OCI-LY7 (cell line): ENCODE data around the gene PYCARD. TPM values are rescaled to one million over a fixed set of nuclear protein-coding genes. Genes with fewer than 3 reads are reported as not detected.

Experiments used
- BruUV-seq: library from RNA; stranded (reverse); fragments of 400-500 nt; replicated peaks from 2 replicates; lab custom pipeline; 2021; lab: Mats Ljungman, UMichigan
- CTCF ChIA-PET: fragments of 300-600 bp; sonication (Branson Sonifier 250); formaldehyde crosslinking; loops from one replicate; lab custom pipeline; 2022; ENCODE audit warnings: antibody characterized with exemption; ENCODE audit not compliant: unreplicated experiment; lab: Charles Lee
- POLR2A ChIA-PET: fragments of 300-600 bp; sonication (Branson Sonifier 250); formaldehyde crosslinking; loops from one replicate; lab custom pipeline; 2022; ENCODE audit warnings: antibody characterized with exemption; lab: Charles Lee
- DNase-seq: peaks from one replicate; pipeline ENCODE4 v3.0.0-alpha.2; 2015; ENCODE audit warnings: low spot score
- H2AFZ ChIP-seq: fragments of 200-600 bp; sonication (generic), shearing (Covaris generic); 2 replicates; pipeline ENCODE4 v1.6.1; 2014; ENCODE audit warnings: mild to moderate bottlenecking, antibody characterized with exemption, low read length, moderate library complexity
- H3K27ac ChIP-seq: fragments of 200-600 bp; sonication (generic); 2 replicates; pipeline ENCODE4 v1.5.1; 2014; ENCODE audit warnings: mixed run types, low read depth, mild to moderate bottlenecking, moderate library complexity, low read length, inconsistent platforms; ENCODE audit not compliant: poor library complexity, severe bottlenecking
- H3K36me3 ChIP-seq: fragments of 200-600 bp; sonication (generic); 2 replicates; pipeline ENCODE4 v1.6.1; 2014; ENCODE audit warnings: mild to moderate bottlenecking, antibody characterized with exemption, low read length, moderate library complexity, mixed read lengths; ENCODE audit not compliant: insufficient read depth
- H3K4me1 ChIP-seq: fragments of 200-600 bp; sonication (generic); 2 replicates; pipeline ENCODE4 v1.5.1; 2014; ENCODE audit warnings: mild to moderate bottlenecking, low read length; ENCODE audit not compliant: insufficient read depth, poor library complexity, severe bottlenecking
- H3K4me2 ChIP-seq: fragments of 200-600 bp; sonication (generic); 2 replicates; pipeline ENCODE4 v1.6.1; 2014; ENCODE audit warnings: mild to moderate bottlenecking, low read length
- H3K4me3 ChIP-seq: fragments of 200-600 bp; sonication (generic); 2 replicates; pipeline ENCODE4 v1.5.1; 2014; ENCODE audit warnings: mild to moderate bottlenecking, low read depth, low read length; ENCODE audit not compliant: poor library complexity, severe bottlenecking
- H3K79me2 ChIP-seq: fragments of 200-600 bp; sonication (generic); 2 replicates; pipeline ENCODE4 v1.6.1; 2016; ENCODE audit warnings: low read depth, mild to moderate bottlenecking, low read length, moderate library complexity, mixed read lengths; ENCODE audit not compliant: insufficient read depth
- H3K9me2 ChIP-seq: fragments of 200-600 bp; sonication (generic); 2 replicates; pipeline ENCODE4 v1.6.1; 2016; ENCODE audit warnings: mild to moderate bottlenecking, low read length, mixed read lengths; ENCODE audit not compliant: insufficient read depth
- H3K9me3 ChIP-seq: fragments of 200-600 bp; sonication (generic); 2 replicates; pipeline ENCODE4 v1.6.1; 2014; ENCODE audit warnings: mild to moderate bottlenecking, mixed run types, low read length, mixed read lengths
- H4K20me1 ChIP-seq: fragments of 200-600 bp; sonication (generic); 2 replicates; pipeline ENCODE4 v1.6.1; 2014; ENCODE audit warnings: mild to moderate bottlenecking, antibody characterized with exemption, low read length, moderate library complexity, mixed read lengths; ENCODE audit not compliant: insufficient read depth
- EZH2phosphoT487 ChIP-seq: fragments of 200-600 bp; sonication (generic); IDR thresholded peaks from 2 replicates; pipeline ENCODE4 v1.6.1; 2018; ENCODE audit warnings: low read depth, borderline replicate concordance, mild to moderate bottlenecking, mixed run types, antibody characterized with exemption, low read length, moderate library complexity, mixed read lengths
- intact Hi-C: fragments of 100-400 bp; cut with micrococcal nuclease; formaldehyde crosslinking; loops from one replicate; pipeline ENCODE4 v1.10.0; 2022; ENCODE audit not compliant: unreplicated experiment
- total RNA-seq, 2 experiments: library from RNA; depleted of rRNA in 1 of 2; stranded (reverse); fragments of >200 nt in 1 of 2; shearing (Covaris generic) in 1 of 2; gene quantifications; 2 replicates each; pipeline ENCODE4 v1.2.3, GENCODE V29; 2014 to 2022
- TF ChIP-seq, protein P1 (sequence below): fragments of 200-600 bp; sonication (generic); conservative IDR thresholded peaks from 2 replicates; pipeline ENCODE4 v1.5.1; 2014; ENCODE audit warnings: mild to moderate bottlenecking, antibody characterized with exemption, low read length, moderate library complexity, mixed read lengths

The PYCARD gene
- total RNA-seq, 2 experiments from 2014 or later, result 5.5 to 14.8 TPM

DNA sequence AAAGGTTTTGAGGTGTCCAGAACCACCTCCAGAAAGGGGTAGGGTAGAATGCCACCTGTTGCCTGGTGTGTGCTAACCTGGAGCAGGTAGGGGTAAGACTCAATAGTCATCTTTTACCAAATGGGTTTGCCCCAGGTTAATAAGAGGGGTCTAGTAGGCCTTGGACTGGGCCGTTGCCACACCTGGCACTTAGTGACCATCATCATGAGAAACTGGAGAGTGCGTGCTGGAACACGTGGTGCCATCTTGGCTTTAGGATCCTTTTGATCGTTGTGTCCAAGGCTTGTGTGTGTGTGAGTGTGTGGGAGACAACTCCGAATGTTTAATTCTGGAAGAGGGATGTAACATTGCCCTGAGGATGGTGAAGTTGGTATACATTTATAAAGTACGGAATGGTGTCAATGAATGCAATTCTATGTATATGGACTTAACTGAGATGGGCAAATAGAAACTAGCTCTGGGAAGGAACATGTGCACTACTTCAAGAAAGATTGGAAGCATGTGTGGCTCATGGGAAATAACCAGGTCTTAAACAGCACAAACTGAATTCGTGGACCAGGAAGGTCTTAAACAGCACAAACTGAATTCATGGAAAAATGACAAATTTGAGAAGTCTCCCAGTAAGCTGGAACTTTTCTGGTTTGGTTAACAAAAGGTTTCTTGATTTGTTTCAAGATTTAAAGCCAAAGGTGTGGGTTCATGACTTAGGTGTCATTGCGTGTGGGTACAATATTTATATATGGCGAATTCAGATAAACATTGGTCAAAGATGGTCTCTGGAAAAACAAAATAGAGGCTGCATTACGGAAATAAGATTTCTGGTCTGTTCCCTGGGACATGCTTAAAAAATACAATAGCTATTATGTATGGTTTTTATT is 15.4 kb downstream of the PYCARD start:
- H3K9me2 ChIP-seq, result no peaks in the 10 kb centered on the region
- no peak overlapping the region for H3K27ac ChIP-seq
- ChIA-PET CTCF (no interaction called here), POLR2A (interaction anchor here (1.1 kb wide), 1 partner anchor 14 kb away, joined by 4 read pairs; no protein-coding TSS in a partner anchor)
- H3K4me1 ChIP-seq, result peaks cover 12% of the 10 kb centered on the region
- no peaks in the 10 kb centered on the region for H3K9me3 ChIP-seq
- DNase-seq, result no peak
- no peak overlapping the region for H2AFZ ChIP-seq
- TF ChIP-seq EZH2phosphoT487, result no peak
- TF ChIP-seq, protein P1, sequence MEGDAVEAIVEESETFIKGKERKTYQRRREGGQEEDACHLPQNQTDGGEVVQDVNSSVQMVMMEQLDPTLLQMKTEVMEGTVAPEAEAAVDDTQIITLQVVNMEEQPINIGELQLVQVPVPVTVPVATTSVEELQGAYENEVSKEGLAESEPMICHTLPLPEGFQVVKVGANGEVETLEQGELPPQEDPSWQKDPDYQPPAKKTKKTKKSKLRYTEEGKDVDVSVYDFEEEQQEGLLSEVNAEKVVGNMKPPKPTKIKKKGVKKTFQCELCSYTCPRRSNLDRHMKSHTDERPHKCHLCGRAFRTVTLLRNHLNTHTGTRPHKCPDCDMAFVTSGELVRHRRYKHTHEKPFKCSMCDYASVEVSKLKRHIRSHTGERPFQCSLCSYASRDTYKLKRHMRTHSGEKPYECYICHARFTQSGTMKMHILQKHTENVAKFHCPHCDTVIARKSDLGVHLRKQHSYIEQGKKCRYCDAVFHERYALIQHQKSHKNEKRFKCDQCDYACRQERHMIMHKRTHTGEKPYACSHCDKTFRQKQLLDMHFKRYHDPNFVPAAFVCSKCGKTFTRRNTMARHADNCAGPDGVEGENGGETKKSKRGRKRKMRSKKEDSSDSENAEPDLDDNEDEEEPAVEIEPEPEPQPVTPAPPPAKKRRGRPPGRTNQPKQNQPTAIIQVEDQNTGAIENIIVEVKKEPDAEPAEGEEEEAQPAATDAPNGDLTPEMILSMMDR, result no peak
- H3K79me2 ChIP-seq, result peaks cover 79% of the 10 kb centered on the region
- peaks cover 72% of the 10 kb centered on the region for H4K20me1 ChIP-seq
- no TSS peak for BruUV-seq
- peaks cover 100% of the 10 kb centered on the region for H3K36me3 ChIP-seq
- intact Hi-C loops, result no loop called here
- no peak overlapping the region for H3K4me2 ChIP-seq
- H3K4me3 ChIP-seq, result no peak overlapping the region

DNA sequence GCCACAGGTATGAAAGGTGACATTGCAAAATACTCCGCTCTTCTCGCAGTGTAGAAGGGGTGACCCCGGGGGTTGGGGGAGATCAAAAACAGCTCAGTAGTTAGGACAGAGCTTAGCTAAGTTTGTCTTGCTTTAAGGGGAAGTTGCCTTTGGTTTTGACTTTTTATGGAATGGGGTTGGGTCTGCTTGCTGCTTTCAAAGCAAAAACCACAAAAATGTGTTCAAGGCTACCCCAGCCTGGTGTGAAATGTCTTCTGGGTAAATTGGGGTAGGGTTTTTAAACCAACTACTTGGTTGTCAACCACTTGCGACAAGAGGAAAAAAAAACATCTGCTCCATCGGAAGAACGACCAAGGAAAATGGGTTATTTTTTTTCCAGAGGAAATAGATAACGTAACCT is 16.4 kb downstream of the PYCARD start:
- Histone ChIP-seq H3K9me3 (no peaks in the 10 kb centered on the region), H3K9me2 (no peaks in the 10 kb centered on the region), H3K4me3 (no peak overlapping the region), H2AFZ (no peak overlapping the region), H3K4me2 (no peak overlapping the region), H4K20me1 (peaks cover 82% of the 10 kb centered on the region), H3K4me1 (peaks cover 21% of the 10 kb centered on the region), H3K36me3 (peaks cover 100% of the 10 kb centered on the region), H3K27ac (no peak overlapping the region), H3K79me2 (peaks cover 89% of the 10 kb centered on the region)
- TF ChIP-seq, protein P1, result no peak
- TF ChIP-seq EZH2phosphoT487, result no peak
- intact Hi-C loops, result no loop called here
- BruUV-seq, result no TSS peak
- CTCF ChIA-PET, result no interaction called here
- DNase-seq, result no peak
- POLR2A ChIA-PET, result no interaction called here

DNA sequence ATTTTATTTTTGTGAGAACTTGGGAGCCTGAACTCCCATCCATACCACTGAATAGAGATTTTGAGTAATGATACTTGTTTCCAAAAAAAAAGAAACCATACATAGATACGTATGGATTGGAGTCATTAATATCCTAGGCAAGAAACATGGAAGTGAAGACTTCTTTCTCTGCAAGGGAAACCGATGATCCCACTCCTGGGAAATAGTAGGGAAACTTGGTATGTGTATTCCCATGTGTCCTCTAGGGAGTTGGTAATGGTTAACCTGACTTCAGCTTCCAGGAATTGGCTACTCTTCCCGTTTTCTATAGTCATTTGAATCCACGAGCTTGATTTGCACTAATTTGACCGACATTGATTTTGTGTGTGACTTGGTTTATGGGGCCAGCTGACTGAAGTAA is 17.2 kb downstream of the PYCARD start:
- no peak overlapping the region for H3K27ac ChIP-seq
- H4K20me1 ChIP-seq, result peaks cover 87% of the 10 kb centered on the region
- TF ChIP-seq, protein P1, result no peak
- no peak for TF ChIP-seq EZH2phosphoT487
- no peak for DNase-seq
- no peaks in the 10 kb centered on the region for H3K9me2 ChIP-seq
- H3K79me2 ChIP-seq, result peaks cover 97% of the 10 kb centered on the region
- no TSS peak for BruUV-seq
- H2AFZ ChIP-seq, result no peak overlapping the region
- H3K4me3 ChIP-seq, result no peak overlapping the region
- no peaks in the 10 kb centered on the region for H3K9me3 ChIP-seq
- intact Hi-C loops, result no loop called here
- H3K4me2 ChIP-seq, result no peak overlapping the region
- ChIA-PET POLR2A (interaction anchor here (0.6 kb wide), 1 partner anchor 512 kb away, joined by 3 read pairs; no protein-coding TSS in a partner anchor), CTCF (interaction anchor here (1.1 kb wide), 1 partner anchor 17 kb away, joined by 3 read pairs; the partner anchor contains the start of gene PYCARD)
- peaks cover 100% of the 10 kb centered on the region for H3K36me3 ChIP-seq
- peaks cover 21% of the 10 kb centered on the region for H3K4me1 ChIP-seq
